Thymus (tissue), 11 donors: ENCODE measurements around the gene MAP3K15. TPM values are rescaled to one million over a fixed set of nuclear protein-coding genes. Genes with fewer than 3 reads are reported as not detected.

ENCODE experiments used
- DNase-seq, 9 donors: peaks; one replicate each; pipeline ENCODE4 v3.0.0-alpha.2; 2013; ENCODE audit warnings: low spot score in 9 of 9, low read depth in 6 of 9, missing footprints in 1 of 9
- H3K27ac ChIP-seq, 2 donors: one replicate each; pipeline ENCODE4 v1.5.1; 2013; ENCODE audit warnings: control low read depth in 1 of 2, low read depth in 1 of 2, low read length in 1 of 2, mild to moderate bottlenecking in 1 of 2, moderate library complexity in 1 of 2
- H3K27me3 ChIP-seq, 2 donors: one replicate each; pipeline ENCODE4 v1.5.1; 2013; ENCODE audit warnings: low read length in 1 of 2; ENCODE audit not compliant: control insufficient read depth in 2 of 2, insufficient read depth in 1 of 2
- H3K36me3 ChIP-seq, 2 donors: one replicate each; pipeline ENCODE4 v1.5.1; 2013; ENCODE audit warnings: low read length in 1 of 2, mild to moderate bottlenecking in 1 of 2, moderate library complexity in 1 of 2; ENCODE audit not compliant: control insufficient read depth in 2 of 2, insufficient read depth in 2 of 2
- H3K4me1 ChIP-seq, 2 donors: one replicate each; pipeline ENCODE4 v1.5.1; 2013; ENCODE audit warnings: low read length in 2 of 2; ENCODE audit not compliant: control insufficient read depth in 2 of 2, insufficient read depth in 2 of 2
- H3K4me3 ChIP-seq, 2 donors: one replicate each; pipeline ENCODE4 v1.5.1; 2013; ENCODE audit warnings: low read length in 2 of 2, control low read depth in 1 of 2, mild to moderate bottlenecking in 1 of 2
- H3K9me3 ChIP-seq, 2 donors: one replicate each; pipeline ENCODE4 v1.5.1; 2013; ENCODE audit warnings: low read length in 1 of 2, mild to moderate bottlenecking in 1 of 2; ENCODE audit not compliant: control insufficient read depth in 2 of 2, insufficient read depth in 1 of 2
- WGBS: extraction: QIAGEN DNeasy Blood & Tissue Kit; methylation state at CpG from one replicate; pipeline ENCODE4 v1.1.7; 2013; 5-methylcytosine and 5-hydroxymethylcytosine counted together
- polyA plus RNA-seq: library from polyadenylated mRNA; stranded (reverse); fragments of 200-250 nt; gene quantifications from one replicate; pipeline ENCODE4 v1.2.3, GENCODE V29; 2013
- total RNA-seq: library from RNA; stranded (reverse); fragments of 120-200 nt; gene quantifications from one replicate; pipeline ENCODE4 v1.2.4, GENCODE V29; 2013
- donor health status: healthy.

MAP3K15 gene
- total and polyA plus RNA-seq, 2 donors = 0.14 to 0.52 TPM

DNA sequence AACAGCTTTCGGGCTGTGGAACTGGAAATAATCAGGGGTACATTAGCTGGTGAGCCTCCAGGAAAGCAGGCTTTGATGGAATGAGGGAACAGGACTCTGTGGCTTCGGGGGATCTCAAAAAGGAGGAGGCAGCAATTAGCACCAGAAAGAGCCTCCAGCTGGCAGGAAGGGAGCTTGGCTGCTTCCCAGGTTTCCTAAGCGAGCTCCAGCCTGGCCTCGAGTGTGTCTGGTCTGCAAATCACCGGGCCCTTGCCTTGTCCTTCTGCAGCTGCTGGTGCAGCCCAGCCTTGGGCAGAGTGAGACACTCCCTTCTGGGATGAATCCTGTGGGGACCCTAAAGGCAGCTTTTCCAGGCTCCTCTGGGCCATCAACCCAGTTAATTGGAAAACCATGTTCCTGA, 182.3 kb downstream of the MAP3K15 start:
- H3K27me3 ChIP-seq = no peaks in the 10 kb centered on the region
- 81% methylated on average over 5 of the region's 5 CpGs for WGBS
- no peak overlapping the region for H3K4me3 ChIP-seq
- no peaks in the 10 kb centered on the region for H3K4me1 ChIP-seq
- H3K36me3 ChIP-seq = no peaks in the 10 kb centered on the region
- H3K27ac ChIP-seq = no peak overlapping the region
- peaks cover 0 to 12% of the 10 kb centered on the region in 2 donors for H3K9me3 ChIP-seq
- no peak for DNase-seq

GRCh38 chrX:19331831-19332230, 183.5 kb downstream of the MAP3K15 start:
- DNase-seq = no peak
- H3K36me3 ChIP-seq = no peaks in the 10 kb centered on the region
- H3K4me1 ChIP-seq = no peaks in the 10 kb centered on the region
- WGBS = 94% methylated on average over 10 of the region's 10 CpGs
- H3K27ac ChIP-seq = no peak overlapping the region
- H3K4me3 ChIP-seq = no peak overlapping the region
- peaks cover 0 to 12% of the 10 kb centered on the region in 2 donors for H3K9me3 ChIP-seq
- H3K27me3 ChIP-seq = no peaks in the 10 kb centered on the region

DNA sequence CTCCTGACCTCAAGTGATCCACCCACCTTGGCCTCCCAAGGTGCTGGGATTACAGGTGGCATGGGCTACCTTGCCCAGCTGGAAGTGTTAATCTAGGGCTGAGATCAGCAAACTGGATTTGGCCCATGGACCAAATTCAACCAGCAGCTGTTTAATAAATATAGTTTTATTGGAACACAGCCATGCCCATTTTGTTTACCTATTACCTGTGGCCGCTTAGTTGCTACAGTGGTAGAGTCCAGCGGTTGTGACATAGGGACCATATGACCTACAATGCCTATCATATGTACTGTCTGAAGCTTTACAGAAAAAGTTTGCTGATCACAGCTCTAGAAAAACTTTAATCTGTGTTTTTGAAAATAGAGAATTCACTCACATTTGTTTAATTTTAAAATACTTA, 188.7 kb downstream of the MAP3K15 start:
- DNase-seq = no peak
- Histone ChIP-seq H3K27ac (no peak overlapping the region), H3K4me1 (no peaks in the 10 kb centered on the region), H3K27me3 (no peaks in the 10 kb centered on the region), H3K9me3 (no peaks in the 10 kb centered on the region), H3K36me3 (no peaks in the 10 kb centered on the region), H3K4me3 (no peak overlapping the region)
- 98% methylated on average over 2 of the region's 2 CpGs for WGBS

Other genes starting within 250 kb of the MAP3K15 start
- gene PDHA1, start 171.6 kb downstream of the MAP3K15 start, total RNA-seq = 113 TPM
- 161 TPM for gene PDHA1, start 171.6 kb downstream of the MAP3K15 start, polyA plus RNA-seq